ENCODE data around the gene CNTNAP5. TPM values are rescaled to one million over a fixed set of nuclear protein-coding genes. Genes with fewer than 3 reads are reported as not detected.

The CNTNAP5 gene
- total and polyA plus RNA-seq, 2 of the 13 experiments (the other 11 are each of a cell fraction or from before 2014, with no cell fraction given), result not detected

- TF ChIP-seq ZNF687 (CRISPR knock-in tag; IDR thresholded peaks at IDR 0.05) (peak; percentile 11; the same call in 1 of the 2 replicates), MYNN (CRISPR knock-in tag; IDR thresholded peaks at IDR 0.05; ENCODE audit: low read depth) (no peak), PRMT3 (CRISPR knock-in tag; IDR thresholded peaks at IDR 0.05; ENCODE audit: borderline replicate concordance, low read depth) (no peak), ZNF441 (CRISPR knock-in tag; IDR thresholded peaks at IDR 0.05; ENCODE audit: borderline replicate concordance) (peak; percentile 34; the same call in 1 of the 2 replicates), ZNF337 (CRISPR knock-in tag; IDR thresholded peaks at IDR 0.05; ENCODE audit: borderline replicate concordance, low read depth) (no peak), ZNF782 (CRISPR knock-in tag; IDR thresholded peaks at IDR 0.05; ENCODE audit: borderline replicate concordance) (no peak), KAT8 (CRISPR knock-in tag; IDR thresholded peaks at IDR 0.05) (no peak), GATA4 (IDR thresholded peaks at IDR 0.05; ENCODE audit: borderline replicate concordance, low read depth) (no peak), DNMT3B (CRISPR knock-in tag; conservative IDR thresholded peaks at IDR 0.05) (no peak), RCOR2 (CRISPR knock-in tag; IDR thresholded peaks at IDR 0.05) (no peak), AHDC1 (CRISPR knock-in tag; IDR thresholded peaks at IDR 0.05; ENCODE audit: borderline replicate concordance) (no peak), ZNF496 (CRISPR knock-in tag; IDR thresholded peaks at IDR 0.05; ENCODE audit: insufficient replicate concordance) (no peak), NFIB (CRISPR knock-in tag; IDR thresholded peaks at IDR 0.05; ENCODE audit: borderline replicate concordance) (no peak), EHMT2 (IDR thresholded peaks at IDR 0.05; ENCODE audit: borderline replicate concordance, low read depth, low read length) (peak; percentile 81), ZBTB33 (CRISPR knock-in tag; IDR thresholded peaks at IDR 0.05) (no peak)
Measured at GRCh38 chr2:124025171-124025580, at the start of gene CNTNAP5 (continued).
